ENCODE measurements around the gene NR5A2.

The NR5A2 gene

DNA sequence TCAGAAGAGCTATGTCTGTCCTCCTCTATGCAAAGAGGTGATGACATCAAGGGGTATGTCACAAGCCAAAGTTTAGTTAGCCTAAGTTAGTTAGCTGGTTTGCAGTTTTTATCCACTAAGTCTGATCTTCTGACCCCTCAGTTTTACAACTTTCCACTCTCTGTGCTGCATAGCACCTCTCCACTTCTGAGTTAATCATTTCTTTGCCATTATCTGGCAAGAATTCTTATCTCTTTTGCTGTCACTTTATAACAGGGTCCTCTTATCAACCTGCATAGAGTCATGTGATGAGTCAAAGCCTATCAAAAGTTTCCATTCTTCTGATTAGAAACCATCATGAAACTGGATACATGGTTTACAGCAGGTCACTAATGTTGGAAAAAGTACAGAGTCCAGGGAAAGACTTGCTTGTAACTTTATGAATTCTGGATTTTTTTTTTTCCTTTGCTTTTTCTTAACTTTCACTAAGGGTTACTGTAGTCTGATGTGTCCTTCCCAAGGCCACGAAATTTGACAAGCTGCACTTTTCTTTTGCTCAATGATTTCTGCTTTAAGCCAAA lies at the start of gene NR5A2:
TSS of gene NR5A2 (plus strand) at position 447 of the 560 bp plus-strand sequence. CDS start 138 bp downstream, outside the sequence.
- DNase-seq (ENCODE audit: low read depth, low spot score): no peak

DNA sequence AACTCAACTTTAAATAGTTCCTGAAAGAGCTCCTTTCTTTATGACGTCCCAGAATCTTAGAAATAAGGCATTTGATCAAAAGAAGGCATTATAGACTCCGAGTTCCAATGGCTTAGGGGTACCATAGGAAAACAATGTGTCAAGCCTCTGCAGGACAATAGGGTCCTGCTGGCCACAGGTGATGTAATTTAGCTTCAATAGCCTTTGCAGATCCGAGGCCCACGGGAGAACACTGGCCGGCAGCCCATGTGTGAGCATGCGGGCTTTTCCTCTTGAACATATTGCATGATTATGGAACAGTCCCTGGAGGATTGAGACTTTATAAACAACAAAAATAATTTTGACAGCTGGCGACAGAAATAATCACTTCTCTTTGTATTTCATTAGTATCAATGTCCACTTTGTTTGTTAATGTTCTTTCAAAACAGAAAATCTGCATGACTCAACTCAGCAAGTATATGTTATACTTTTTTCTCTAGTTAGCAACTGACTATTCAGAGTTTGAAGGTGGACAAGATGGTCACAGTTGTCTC lies 49.0 kb upstream of the NR5A2 start:
- no peak for DNase-seq (ENCODE audit: low read depth, low spot score)

DNA sequence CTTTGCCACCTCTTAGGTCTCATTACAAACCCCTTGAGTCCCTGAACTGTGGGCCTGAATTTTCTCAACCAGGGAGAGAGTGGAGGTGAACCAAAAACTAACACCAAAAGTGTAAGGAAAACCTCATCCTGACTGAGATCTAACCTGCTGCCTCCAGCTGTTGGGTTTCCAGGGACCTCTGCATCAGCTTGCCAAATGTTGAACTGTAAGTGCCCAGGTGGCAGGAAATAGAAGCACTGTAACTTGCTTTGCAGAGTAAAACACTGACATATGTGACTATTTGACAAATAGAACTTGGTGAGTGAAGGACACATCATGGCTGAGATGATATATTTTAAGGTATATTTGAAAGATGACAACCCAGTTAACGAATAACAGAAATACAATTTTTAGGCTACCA lies 48.4 kb upstream of the NR5A2 start:
- DNase-seq (ENCODE audit: low read depth, low spot score): no peak

DNA sequence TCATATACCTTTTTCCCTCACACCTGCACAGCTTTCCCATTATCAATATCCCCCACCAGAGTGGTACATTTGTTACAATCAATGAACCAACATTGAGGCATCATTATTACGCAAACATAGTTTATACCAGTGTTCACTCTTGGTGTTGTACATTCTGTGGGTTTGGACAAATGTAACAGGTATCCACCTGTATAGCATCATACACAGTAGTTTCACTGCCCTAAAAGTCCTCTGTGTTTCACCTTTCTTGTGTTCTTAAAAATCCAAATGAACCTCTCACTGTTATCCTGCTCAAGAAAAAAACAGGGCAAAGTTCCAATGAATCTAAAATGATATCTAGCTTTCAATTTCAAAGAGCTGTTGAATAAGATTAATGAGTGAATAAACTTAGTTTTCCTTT lies 45.9 kb upstream of the NR5A2 start:
- no peak for DNase-seq (ENCODE audit: low read depth, low spot score)

DNA sequence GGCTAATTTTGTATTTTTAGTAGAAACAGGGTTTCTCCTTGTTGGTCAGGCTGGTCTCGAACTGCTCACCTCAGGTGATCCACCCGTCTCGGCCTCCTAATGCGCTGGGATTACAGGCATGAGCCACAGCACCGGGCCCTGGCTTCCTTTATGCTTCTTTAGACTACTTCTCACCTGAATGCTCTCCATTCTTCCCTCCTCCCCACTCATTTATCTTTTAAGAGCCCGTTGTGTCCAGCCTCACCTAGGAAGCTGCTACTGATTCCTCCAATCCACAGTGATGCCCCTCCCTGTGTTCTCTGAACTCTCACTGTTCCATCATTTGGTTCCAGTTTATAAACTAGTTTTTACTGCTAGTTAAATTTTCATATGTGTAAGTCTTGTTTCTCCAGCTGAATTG lies 44.9 kb upstream of the NR5A2 start:
- no peak for DNase-seq (ENCODE audit: low read depth, low spot score)

DNA sequence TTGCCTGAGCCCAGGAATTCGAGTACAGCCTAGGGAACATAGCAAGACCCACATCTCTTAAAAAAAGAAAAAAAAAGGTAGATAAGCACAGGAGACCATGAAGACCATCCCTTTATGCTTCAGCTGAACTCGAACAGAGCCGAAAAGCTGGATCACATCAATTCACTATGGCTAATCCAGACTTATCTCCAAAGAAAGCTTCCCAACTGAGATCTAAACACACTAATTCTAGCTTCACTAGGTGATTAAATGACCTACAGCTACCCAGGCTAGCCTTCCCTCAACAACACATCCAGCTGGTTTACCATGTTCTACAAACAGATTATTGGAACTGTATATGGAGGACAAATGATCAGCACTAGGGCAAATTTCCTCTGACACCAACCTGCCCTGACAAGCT lies 44.0 kb upstream of the NR5A2 start:
- no peak for DNase-seq (ENCODE audit: low read depth, low spot score)

DNA sequence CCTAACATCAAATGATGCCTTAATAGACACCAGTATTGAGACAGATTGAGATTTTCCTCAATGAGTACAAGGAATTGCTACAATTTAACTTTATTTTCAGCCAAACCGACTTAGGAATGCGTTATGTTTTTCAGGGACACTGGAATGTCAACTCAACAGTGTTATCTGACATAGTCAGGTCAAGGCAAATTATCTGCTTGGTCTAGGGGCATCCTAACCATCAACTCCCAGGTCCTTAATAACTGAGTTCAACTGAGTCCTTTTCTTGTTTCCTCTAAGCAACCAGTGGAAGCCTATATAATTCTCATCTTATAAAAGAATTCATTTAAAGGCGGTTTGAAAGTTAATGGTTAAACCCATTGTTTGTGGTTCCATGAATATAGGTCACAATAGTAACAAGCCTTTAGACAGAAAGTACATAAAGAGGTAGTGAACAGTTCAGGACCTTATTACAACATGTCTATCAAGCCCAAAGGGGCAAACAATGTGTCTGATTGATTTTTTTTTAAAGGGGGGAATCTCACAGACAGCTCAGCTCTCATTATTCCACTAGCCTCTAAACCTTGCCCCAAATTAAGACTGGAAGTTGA lies 32.3 kb upstream of the NR5A2 start:
- no peak for DNase-seq (ENCODE audit: low read depth, low spot score)

DNA sequence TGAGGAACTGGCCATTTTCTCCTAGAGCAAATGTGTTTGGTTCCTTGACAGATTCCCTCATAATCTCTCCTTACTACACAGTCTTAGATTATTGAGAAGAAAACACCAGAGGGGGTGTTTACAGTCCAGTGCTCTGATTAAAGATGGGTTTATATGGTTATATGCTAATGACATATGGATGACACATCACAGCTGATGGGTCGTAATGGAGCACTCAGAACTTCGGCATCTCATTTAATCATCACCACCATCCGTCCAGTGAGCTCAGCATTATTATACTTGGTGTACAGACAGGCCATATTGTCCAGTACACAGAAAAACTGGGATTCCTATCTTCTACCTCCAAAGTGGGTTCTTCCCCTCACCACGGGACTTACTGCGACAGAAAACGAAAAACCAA lies 22.3 kb upstream of the NR5A2 start:
- no peak for DNase-seq (ENCODE audit: low read depth, low spot score)

DNA sequence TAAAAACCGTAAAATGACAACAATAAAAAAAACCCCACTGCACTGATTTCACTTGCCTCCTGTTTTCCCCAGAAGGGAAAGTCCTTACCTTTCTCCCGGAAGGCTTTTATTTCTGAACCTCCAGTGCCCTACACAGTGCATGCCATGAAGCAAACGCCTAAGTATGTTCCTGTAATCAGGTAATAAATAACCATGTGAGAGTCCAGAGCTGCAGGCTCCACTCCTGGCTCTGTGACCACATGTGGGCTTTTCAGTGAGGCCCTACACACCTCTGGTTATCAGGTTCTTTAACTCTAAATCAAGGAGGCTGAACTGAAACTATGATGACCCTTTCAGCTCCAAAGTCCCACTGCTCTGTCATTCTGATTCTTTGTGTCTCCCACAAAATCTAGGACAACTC lies 20.8 kb upstream of the NR5A2 start:
- DNase-seq (ENCODE audit: low read depth, low spot score): no peak

DNA sequence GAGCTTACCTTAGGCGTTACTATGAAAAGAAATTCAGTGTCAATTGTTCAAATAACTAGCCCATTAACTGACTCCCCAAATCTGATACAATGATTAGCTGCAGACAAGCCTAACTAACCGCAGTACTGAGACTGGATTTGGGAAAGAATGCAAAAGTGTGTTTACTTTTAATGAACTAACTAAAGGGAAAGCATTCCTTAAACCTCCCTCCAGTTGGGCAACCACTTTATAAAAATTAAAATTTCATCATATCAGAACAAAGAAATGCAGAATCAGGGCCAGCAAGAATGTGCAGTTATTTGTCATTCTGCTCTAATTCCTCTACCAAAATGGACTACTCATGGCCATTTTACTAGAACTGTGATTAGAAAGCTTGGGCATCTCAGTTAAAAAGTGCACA lies 11.7 kb upstream of the NR5A2 start:
- no peak for DNase-seq (ENCODE audit: low read depth, low spot score)

DNA sequence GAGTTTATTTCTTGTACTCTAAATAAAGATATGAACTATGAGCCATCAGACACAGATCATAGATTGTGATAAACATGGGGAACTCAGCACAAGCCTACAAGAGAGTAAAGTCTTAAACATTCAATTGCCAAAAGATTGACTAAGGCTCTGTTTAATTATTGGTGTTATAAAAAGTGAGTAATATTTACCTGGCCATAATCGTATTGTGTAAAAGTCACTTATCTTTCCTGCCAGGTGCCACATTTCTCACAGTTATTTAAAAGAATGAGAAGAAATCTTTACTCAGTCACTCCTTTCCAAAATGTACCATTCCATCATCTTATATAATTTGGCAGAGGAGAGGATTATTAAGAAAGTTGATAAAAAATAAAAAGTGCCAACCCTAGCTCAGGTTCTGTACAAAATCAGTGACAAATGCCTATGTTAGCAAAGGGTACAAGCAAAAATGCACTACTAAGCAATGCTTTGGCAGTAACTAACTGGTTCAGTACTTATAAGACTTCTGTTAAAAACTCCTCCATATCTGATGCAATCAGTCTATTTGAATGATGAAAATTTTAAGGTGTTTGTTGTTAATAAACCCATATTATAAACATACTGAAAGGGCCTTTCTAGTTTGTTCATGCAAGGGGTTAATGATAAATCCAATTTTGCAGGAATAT lies 5.8 kb upstream of the NR5A2 start:
- DNase-seq (ENCODE audit: low read depth, low spot score): no peak

DNA sequence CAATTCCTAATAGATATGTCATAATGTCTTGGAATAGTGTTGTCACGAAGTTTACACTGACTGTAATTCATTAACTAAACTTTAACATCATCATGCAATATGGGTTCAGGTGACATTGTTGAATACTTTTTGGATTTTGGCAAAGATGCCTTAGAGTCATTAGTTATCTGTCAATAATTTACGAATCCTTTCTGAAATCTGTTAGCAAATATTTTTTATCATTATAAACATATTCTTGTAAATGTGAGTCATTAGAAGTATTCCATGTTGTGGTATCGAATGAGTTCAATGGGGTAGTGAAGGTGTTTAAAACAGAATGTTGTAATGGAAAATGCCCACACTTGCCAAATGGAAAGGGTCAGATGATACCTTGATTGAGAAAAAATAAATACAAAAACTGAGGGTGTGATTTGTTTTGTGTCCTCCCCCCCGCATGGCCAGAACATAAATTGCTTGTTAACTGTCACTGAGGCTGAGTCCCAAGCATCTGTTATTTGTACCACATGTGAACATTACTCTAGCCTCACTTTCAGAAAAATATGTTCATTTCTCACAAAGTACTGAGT lies 5.2 kb upstream of the NR5A2 start:
- DNase-seq (ENCODE audit: low read depth, low spot score): no peak

DNA sequence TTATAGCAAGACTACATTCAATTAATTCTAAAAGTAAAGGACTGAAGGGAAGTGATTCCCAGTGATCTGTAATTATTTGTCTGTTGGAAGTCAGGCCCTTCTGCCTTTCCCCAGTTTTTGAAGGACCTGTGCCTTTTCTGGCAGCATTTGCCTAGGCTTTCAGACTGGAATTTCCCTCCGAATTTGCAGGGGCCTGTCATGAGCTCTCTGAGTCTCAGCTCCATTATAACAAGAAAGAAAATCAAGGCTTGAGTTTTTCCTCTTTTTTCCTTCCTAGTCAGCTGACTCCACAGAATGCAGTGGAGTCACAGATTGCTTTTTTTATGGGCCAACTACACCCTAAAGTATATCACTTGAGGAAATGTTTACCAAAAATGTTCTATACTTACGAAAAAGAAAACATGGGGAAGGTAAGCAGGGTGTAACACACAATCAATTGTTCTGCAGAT lies 1.1 kb downstream of the NR5A2 start:
- no peak for DNase-seq (ENCODE audit: low read depth, low spot score)

DNA sequence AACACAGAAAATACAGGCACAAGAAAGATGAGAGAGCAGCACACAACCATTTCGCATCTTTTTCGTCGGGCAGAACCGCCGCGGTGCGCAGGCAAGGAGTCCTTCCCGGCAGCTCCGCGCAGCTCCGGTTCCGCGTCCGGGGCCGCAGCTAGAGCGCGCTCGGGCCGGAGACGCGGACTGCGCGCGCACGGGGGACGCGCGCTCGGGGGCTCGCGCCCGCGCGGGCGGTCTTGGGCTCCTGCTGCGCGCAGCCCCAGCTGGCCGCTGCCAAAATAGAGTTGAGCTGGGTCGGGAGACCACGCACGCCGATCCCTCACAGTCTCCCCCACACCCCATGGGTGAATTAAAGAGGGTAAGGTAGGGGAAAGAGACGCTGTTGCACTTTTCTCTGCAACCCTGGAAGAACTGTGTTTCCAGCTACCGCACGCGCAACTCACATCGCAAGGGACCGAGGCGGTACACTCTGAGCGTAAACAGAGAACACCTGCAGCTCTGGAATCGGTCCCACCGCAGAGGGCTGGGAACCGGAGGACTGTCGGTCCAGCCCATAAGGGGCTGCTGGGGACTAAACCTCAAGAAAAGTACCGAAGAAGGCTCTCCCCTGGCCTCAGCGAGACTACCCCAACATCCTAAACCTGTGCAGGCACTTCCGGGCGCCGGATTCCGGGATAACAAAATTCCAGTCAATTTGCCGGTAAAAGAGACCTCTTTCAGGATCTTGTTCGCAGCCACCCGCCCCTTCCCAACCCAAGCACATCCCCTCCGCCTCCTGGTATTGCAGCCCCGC lies 1.7 kb downstream of the NR5A2 start:
- no peak for DNase-seq (ENCODE audit: low read depth, low spot score)

DNA sequence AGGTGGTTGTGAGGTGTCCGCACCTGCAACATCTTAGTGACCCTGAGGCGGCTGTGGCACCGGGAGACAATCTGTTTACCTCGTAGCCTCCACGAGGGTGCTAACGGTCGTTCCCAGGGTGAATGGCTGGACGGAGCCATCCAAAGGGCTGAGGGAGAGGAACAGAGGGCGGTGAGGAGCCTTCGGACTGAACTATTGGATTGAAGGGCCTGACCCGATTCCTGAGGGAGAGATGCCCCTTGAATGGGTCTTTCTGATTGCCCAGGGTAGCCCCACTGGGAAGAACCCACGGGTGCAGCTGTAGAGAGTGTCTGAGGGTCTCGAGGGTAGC lies 2.3 kb downstream of the NR5A2 start:
- DNase-seq (ENCODE audit: low read depth, low spot score): no peak

DNA sequence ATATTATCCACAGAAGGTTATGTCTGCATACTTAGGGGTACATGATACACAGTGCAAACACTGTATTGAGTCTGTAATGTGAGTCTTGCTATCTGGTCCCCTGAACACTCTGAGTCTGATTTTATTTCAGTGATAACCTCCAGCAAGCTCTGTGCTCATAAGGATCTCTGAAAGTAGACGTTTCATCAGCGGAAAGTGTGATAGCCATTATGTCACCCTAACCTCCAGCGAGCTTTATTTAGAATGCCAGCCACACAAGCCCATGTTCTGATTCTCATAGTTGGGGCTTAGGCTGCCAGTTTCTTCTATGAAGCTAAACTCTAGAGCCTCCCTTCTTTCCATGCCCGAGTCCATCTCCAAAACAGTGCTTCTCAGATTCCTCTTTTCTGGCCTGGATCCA lies 3.3 kb downstream of the NR5A2 start:
- no peak for DNase-seq (ENCODE audit: low read depth, low spot score)

DNA sequence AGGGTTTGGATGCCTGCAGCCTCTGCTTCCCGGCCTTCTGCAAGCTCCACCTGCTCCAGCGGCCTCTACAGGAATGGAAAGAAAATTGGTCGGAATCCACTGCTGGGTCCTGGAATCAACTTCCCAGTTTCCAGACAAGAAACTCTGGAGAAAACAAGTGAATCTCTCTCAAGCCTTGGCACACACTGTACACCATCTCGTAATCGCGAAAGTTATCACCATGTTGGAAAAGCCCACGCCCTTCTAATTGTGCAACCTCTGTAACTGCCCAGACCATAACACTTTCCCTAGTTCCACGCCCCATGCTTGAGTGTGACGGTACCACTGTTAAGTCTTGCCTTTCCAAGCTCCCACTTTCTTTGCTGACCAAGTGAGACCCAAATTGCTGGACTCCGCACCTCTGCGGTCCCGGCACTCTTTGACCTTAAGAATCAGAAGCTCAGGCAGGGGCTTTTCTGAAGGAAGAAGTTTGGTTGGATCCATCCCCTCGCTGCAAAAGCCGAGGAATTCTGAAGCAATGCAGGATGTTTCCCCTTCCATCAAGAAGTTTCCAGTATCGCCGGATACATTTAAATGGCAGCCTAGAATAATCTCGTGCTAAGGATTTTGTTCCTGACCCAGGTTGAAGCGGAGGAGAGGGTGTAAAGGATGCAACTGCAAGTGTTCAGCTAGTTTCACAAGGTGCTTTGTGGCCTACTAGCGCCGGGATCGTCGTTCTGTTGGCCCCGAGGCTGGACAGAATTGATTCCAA lies 6.2 kb downstream of the NR5A2 start:
- DNase-seq (ENCODE audit: low read depth, low spot score): no peak

DNA sequence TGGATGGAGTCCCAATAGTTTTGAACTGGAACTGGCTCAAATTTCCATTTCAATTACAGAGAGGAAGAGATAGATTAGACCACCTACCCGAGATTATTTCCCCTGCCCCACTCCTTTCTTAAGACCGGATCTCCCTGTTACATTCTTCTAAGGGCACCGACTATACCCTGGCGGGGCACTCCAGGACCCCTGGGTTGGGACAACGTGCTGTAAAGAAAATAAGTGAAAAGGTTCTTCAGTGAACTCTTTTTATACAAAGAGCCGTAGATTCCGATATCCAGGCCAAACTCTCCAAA lies 6.7 kb downstream of the NR5A2 start:
- no peak for DNase-seq (ENCODE audit: low read depth, low spot score)

DNA sequence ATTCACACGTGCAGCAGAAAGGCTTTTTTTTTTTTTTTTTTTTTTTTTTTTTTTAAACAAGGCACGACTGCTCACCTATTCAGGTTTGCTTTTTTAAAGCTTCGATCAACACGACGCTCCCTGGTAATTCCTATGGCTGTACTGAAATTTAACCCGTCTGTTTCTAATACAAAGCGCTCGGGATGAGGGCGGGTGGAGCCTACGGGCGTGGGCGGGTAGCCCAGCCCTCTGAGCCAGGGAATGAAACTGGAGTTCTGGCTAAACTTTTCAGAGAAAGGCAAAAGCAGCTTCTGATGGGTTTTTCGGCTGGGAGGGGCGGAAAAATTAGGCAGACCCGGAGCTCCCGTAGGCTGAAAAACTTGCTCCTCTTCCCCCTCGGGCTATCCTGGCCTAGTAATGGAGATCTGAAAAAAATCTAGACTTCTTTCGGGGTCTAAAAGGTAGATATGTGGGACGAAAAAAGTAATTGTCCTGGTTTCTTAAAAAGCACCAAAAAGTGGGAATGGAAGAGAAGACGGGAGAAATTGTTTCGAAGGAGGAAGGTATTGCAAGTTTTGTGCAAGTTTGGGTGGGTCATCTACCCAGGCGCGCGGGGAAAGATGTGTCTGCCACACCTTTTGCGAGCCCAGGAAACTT lies 7.4 kb downstream of the NR5A2 start:
- DNase-seq (ENCODE audit: low read depth, low spot score): no peak

DNA sequence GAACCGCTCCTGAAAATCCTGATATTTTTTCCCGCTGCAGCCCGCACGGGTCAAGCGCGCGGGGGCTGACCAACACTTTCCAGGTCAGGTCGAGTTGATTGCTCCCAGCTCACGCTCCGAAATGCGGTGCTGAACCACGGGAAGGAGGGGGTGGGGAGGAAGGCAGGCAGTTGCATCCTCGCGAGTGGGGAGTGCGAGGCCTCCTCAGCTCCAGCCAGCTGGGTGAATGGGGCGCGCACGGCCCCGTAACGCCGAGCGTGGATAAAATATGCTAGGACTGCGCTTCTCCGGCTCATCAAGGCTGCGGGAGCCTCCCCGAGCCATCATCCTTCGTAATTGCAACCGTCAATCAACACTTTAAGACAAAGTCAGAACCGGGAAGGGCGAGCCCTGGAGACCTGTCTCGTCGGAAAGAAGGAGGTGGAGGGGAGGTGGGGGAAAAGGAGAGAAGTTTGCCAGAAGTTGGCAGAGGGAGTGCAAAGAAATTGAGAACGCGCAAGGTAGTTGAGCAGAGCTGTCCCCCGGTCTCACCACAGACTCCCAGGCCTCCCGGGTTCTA lies 8.0 kb downstream of the NR5A2 start:
- DNase-seq (ENCODE audit: low read depth, low spot score): no peak
